SK-N-SH (cell line): ENCODE measurements around the gene IL15.
"Not testable (repeated sequence)": the region's sequence is repeated elsewhere in the genome, so short reads cannot be mapped to it uniquely, and the experiment has no call there.

Source experiments
- CHD2 ChIP-seq: fragments of 150-350 bp; IDR thresholded peaks from 2 replicates; pipeline ENCODE4 v1.6.1; 2018; ENCODE audit warnings: low read length; ENCODE audit not compliant: partially characterized antibody
- FOXM1 ChIP-seq: IDR thresholded peaks from 2 replicates; pipeline ENCODE4 v1.4.0; 2012; ENCODE audit warnings: low read depth, mild to moderate bottlenecking
- POLR2AphosphoS5 ChIP-seq: IDR thresholded peaks from 2 replicates; pipeline ENCODE4 v1.6.1; 2012; ENCODE audit warnings: low read depth, low read length
- RAD21 ChIP-seq: IDR thresholded peaks from 2 replicates; pipeline ENCODE4 v1.6.1; 2012; ENCODE audit warnings: mild to moderate bottlenecking, low read length
- RXRA ChIP-seq: IDR thresholded peaks from 2 replicates; pipeline ENCODE4 v1.4.0; 2012; ENCODE audit warnings: low read depth, mild to moderate bottlenecking, borderline replicate concordance
- SMC3 ChIP-seq: IDR thresholded peaks from 2 replicates; pipeline ENCODE4 v1.6.1; 2012; ENCODE audit warnings: low read depth, low read length, improper control_type of control experiment
- TF ChIP-seq, protein P1 (sequence below): fragments of 200-600 bp; sonication (generic); IDR thresholded peaks from 2 replicates; pipeline ENCODE4 v1.6.1; 2017; ENCODE audit warnings: antibody characterized with exemption, mild to moderate bottlenecking, moderate library complexity
- TF ChIP-seq, protein P2 (sequence below): IDR thresholded peaks from 2 replicates; pipeline ENCODE4 v1.6.1; 2012; ENCODE audit warnings: mild to moderate bottlenecking, low read depth, low read length, moderate library complexity

DNA sequence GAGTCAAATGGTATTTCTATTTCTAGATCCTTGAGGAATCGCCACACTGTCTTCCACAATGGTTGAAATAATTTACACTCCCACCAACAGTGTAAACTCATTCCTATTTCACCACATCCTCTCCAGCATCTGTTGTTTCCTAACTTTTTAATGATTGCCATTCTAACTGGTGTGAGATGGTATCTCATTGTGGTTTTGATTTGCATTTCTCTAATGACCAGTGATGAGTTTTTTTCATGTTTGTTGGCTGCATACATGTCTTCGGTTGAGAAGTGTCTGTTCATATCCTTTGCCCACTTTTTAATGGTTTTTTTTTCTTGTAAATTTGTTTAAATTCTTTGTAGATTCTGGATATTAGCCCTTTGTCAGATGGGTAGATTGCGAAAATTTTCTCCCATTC lies 115.4 kb downstream of the IL15 start:
- TF ChIP-seq, protein P1, sequence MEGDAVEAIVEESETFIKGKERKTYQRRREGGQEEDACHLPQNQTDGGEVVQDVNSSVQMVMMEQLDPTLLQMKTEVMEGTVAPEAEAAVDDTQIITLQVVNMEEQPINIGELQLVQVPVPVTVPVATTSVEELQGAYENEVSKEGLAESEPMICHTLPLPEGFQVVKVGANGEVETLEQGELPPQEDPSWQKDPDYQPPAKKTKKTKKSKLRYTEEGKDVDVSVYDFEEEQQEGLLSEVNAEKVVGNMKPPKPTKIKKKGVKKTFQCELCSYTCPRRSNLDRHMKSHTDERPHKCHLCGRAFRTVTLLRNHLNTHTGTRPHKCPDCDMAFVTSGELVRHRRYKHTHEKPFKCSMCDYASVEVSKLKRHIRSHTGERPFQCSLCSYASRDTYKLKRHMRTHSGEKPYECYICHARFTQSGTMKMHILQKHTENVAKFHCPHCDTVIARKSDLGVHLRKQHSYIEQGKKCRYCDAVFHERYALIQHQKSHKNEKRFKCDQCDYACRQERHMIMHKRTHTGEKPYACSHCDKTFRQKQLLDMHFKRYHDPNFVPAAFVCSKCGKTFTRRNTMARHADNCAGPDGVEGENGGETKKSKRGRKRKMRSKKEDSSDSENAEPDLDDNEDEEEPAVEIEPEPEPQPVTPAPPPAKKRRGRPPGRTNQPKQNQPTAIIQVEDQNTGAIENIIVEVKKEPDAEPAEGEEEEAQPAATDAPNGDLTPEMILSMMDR = not testable (repeated sequence)
- TF ChIP-seq, protein P2, sequence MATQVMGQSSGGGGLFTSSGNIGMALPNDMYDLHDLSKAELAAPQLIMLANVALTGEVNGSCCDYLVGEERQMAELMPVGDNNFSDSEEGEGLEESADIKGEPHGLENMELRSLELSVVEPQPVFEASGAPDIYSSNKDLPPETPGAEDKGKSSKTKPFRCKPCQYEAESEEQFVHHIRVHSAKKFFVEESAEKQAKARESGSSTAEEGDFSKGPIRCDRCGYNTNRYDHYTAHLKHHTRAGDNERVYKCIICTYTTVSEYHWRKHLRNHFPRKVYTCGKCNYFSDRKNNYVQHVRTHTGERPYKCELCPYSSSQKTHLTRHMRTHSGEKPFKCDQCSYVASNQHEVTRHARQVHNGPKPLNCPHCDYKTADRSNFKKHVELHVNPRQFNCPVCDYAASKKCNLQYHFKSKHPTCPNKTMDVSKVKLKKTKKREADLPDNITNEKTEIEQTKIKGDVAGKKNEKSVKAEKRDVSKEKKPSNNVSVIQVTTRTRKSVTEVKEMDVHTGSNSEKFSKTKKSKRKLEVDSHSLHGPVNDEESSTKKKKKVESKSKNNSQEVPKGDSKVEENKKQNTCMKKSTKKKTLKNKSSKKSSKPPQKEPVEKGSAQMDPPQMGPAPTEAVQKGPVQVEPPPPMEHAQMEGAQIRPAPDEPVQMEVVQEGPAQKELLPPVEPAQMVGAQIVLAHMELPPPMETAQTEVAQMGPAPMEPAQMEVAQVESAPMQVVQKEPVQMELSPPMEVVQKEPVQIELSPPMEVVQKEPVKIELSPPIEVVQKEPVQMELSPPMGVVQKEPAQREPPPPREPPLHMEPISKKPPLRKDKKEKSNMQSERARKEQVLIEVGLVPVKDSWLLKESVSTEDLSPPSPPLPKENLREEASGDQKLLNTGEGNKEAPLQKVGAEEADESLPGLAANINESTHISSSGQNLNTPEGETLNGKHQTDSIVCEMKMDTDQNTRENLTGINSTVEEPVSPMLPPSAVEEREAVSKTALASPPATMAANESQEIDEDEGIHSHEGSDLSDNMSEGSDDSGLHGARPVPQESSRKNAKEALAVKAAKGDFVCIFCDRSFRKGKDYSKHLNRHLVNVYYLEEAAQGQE = not testable (repeated sequence)
- TF ChIP-seq RAD21, POLR2AphosphoS5, CHD2, FOXM1, SMC3, RXRA: not testable (repeated sequence)
